HepG2 (cell line): ENCODE results near the gene CD248. TPM values are rescaled to one million over a fixed set of nuclear protein-coding genes. Genes with fewer than 3 reads are reported as not detected.

Experiments used
- AGO2 ChIP-seq: fragments of 200-400 bp; formaldehyde crosslinking; optimal IDR thresholded peaks from 2 replicates; pipeline ENCODE3; 2017; ENCODE audit warnings: mild to moderate bottlenecking, low read depth, low read length, moderate library complexity
- FOXO4 ChIP-seq: sonication (generic); formaldehyde crosslinking; conservative IDR thresholded peaks from 2 replicates; pipeline ENCODE4 v1.8.1; 2023; ENCODE audit warnings: missing genetic modification reagents
- HES4 ChIP-seq: sonication (generic); formaldehyde crosslinking; IDR thresholded peaks from 2 replicates; pipeline ENCODE4 v1.9.0; 2021; ENCODE audit warnings: mild to moderate bottlenecking, missing genetic modification reagents, borderline replicate concordance
- MLXIP ChIP-seq: sonication (generic); formaldehyde crosslinking; IDR thresholded peaks from 2 replicates; pipeline ENCODE4 v1.9.0; 2021; ENCODE audit warnings: missing genetic modification reagents, borderline replicate concordance
- NPAS2 ChIP-seq: sonication (generic); formaldehyde crosslinking; IDR thresholded peaks from 2 replicates; pipeline ENCODE4 v1.8.0; 2022; ENCODE audit warnings: mild to moderate bottlenecking, missing genetic modification reagents, borderline replicate concordance
- NR2C2 ChIP-seq: sonication (generic); formaldehyde crosslinking; IDR thresholded peaks from 2 replicates; pipeline ENCODE4 v1.4.0; 2020; ENCODE audit warnings: missing genetic modification reagents, mild to moderate bottlenecking, moderate library complexity, borderline replicate concordance
- PBX2 ChIP-seq: IDR thresholded peaks from 2 replicates; pipeline ENCODE4 v1.6.1; 2016; ENCODE audit warnings: control low read depth
- POLR2AphosphoS2 ChIP-seq: IDR thresholded peaks from 2 replicates; pipeline ENCODE4 v1.6.1; 2011; ENCODE audit warnings: low read depth, low read length, improper control_type of control experiment
- RBFOX2 ChIP-seq: fragments of 200-400 bp; formaldehyde crosslinking; IDR thresholded peaks from 2 replicates; pipeline ENCODE4 v1.6.1; 2017; ENCODE audit warnings: low read depth, mild to moderate bottlenecking, low read length
- THAP11 ChIP-seq: IDR thresholded peaks from 2 replicates; pipeline ENCODE4 v1.6.1; 2016; ENCODE audit warnings: missing biosample characterization, missing genetic modification reagents
- ZKSCAN8 ChIP-seq: IDR thresholded peaks from 2 replicates; pipeline ENCODE4 v1.6.1; 2016; ENCODE audit warnings: borderline replicate concordance, missing genetic modification reagents, missing compliant biosample characterization
- ZNF274 ChIP-seq: sonication (generic); formaldehyde crosslinking; IDR thresholded peaks from 2 replicates; pipeline ENCODE4 v1.5.1; 2020; ENCODE audit warnings: mild to moderate bottlenecking, missing genetic modification reagents
- ZNF276 ChIP-seq: sonication (generic); formaldehyde crosslinking; IDR thresholded peaks from 2 replicates; pipeline ENCODE4 v1.4.0; 2020; ENCODE audit warnings: mild to moderate bottlenecking, low read depth, missing genetic modification reagents
- ZNF281 ChIP-seq: sonication (generic); formaldehyde crosslinking; IDR thresholded peaks from 2 replicates; pipeline ENCODE4 v1.4.0; 2020; ENCODE audit warnings: missing genetic modification reagents, borderline replicate concordance
- ZNF510 ChIP-seq: sonication (generic); formaldehyde crosslinking; IDR thresholded peaks from 2 replicates; pipeline ENCODE4 v1.4.0; 2020; ENCODE audit warnings: low read depth, mild to moderate bottlenecking, missing genetic modification reagents
- ZNF597 ChIP-seq: sonication (generic); formaldehyde crosslinking; IDR thresholded peaks from 2 replicates; pipeline ENCODE4 v1.5.0; 2020; ENCODE audit warnings: missing genetic modification reagents
- ZNF674 ChIP-seq: sonication (generic); formaldehyde crosslinking; IDR thresholded peaks from 2 replicates; pipeline ENCODE4 v1.5.0; 2020; ENCODE audit warnings: low read depth, mild to moderate bottlenecking, missing genetic modification reagents
- polyA plus RNA-seq, 8 experiments: library from polyadenylated mRNA; depleted of rRNA in 3 of 8; stranded (reverse) in 7 of 8; unstranded in 1 of 8; fragments of >200 nt; fragmentation: Illumina TruSeq in 4 of 8; extraction: Trizol in 4 of 8; gene quantifications; 2 replicates each; pipeline versions ENCODE4 v1.2.1 to v1.2.3, GENCODE V29; 2011 to 2016; ENCODE audit warnings: low read depth in 4 of 8, missing spikeins in 1 of 8, mixed read lengths in 1 of 8; ENCODE audit not compliant: insufficient read depth in 1 of 8
- total RNA-seq, 5 experiments: library from RNA; depleted of rRNA; stranded (reverse); fragments of >200 nt; fragmentation: Illumina TruSeq; extraction: Trizol; gene quantifications; 2 replicates each; pipeline ENCODE4 v1.2.3, GENCODE V29; 2016; ENCODE audit warnings: low read depth in 1 of 5

Gene CD248
- total and polyA plus RNA-seq, 2 of the 13 experiments (the other 11 are each of a cell fraction or from before 2014, with no cell fraction given) = 0.25 to 0.35 TPM

GRCh38 chr11:66312549-66313320, 4.1 kb downstream of the CD248 start (continued):
- no peak for TF ChIP-seq NR2C2 (CRISPR knock-in tag)
- TF ChIP-seq THAP11 (CRISPR knock-in tag) = peak; percentile 40; the same call in 1 of the 2 replicates
- no peak for TF ChIP-seq HES4 (CRISPR knock-in tag)
- no peak for TF ChIP-seq FOXO4
- no peak for TF ChIP-seq ZNF281 (CRISPR knock-in tag)
- TF ChIP-seq RBFOX2 = peak; percentile 49
- TF ChIP-seq ZKSCAN8 = no peak
- TF ChIP-seq ZNF597 (CRISPR knock-in tag) = no peak
- no peak; the same call in 1 of the 2 replicates for TF ChIP-seq ZNF276 (CRISPR knock-in tag)
- no peak for TF ChIP-seq NPAS2 (CRISPR knock-in tag)
- no peak for TF ChIP-seq PBX2
- no peak for TF ChIP-seq POLR2AphosphoS2
- no peak for TF ChIP-seq ZNF274 (CRISPR knock-in tag)
- TF ChIP-seq MLXIP = no peak
- TF ChIP-seq ZNF674 (CRISPR knock-in tag) = no peak
- no peak; the same call in 1 of the 2 replicates for TF ChIP-seq ZNF510 (CRISPR knock-in tag)
- no peak for TF ChIP-seq AGO2
